ENCODE data around the gene CYGB. TPM values are rescaled to one million over a fixed set of nuclear protein-coding genes. Genes with fewer than 3 reads are reported as not detected.
A peak's percentile ranks its signal among the peaks of the same experiment; 100 is the strongest.

The CYGB gene
- polyA plus RNA-seq, 1 of the 3 experiments (the other 2 are of a cell fraction): 1.7 TPM

DNA sequence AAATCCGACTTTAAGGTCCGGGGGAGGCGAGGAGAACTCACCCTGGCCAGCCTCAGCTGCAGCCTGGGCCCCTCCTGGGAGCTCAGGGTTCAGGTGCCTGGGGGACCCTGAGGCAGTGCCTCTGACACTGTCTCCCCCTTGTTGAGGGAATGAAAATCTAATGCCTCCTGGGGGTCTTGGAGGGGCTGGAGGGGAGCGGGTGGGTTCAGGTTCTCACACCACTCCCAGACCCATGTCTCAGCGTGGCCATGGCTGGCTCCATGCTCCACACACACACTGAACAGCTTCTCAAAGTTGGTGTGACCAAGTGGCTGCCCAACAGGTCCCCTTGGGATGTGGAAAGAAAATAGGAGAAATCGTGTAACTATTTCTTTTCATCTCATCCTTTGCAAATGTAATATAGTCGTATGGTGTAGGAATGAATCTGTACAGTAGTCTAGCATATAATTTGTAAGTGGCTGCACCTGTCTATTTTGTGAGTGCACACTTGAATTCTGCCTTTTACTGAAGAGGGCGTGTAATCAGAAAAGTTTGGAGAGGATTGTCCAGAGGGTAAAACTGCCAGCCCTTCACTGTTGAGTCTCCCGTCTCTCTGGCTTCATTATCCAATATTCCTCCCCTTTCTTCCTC, 1.5 kb upstream of the CYGB start (continued):
- no peak for TF ChIP-seq CTCF (IDR thresholded peaks at IDR 0.05)

DNA sequence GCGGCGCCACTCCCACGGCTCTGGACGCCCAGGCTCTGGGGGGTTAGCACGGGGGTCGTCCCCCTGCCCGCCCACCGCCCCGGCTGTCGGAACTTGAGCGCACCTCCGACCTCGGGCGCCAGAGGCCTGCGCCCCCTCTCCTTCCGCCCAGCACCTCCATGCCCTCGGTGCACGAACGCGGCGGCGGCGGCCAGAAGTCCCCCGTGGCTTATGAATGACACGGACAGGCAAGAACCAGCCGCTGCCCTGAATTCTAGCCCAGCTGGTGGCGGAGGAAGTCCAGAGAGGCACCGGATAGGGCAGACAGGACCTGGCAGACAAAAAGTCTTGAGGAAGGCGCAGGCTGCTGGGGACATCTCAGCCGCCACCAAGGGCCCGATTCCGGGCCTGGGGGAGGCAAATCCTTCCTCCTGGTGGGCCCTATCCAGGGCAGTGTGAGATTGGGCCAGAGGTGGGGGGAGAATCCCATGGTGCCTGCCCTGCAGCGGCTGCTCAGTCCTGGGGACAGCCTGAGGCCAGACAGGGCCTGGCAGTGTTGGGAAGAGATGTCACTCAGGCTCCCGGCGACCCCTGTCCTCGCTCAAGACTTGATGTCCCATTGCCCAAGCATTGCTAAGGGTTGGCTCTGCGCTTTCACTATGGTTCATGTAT, 897 bp upstream of the CYGB start:
- Histone ChIP-seq H4K20me1 (ENCODE audit: insufficient read depth) (no peaks in the 10 kb centered on the region), H3K36me3 (replicated peaks in 1 of 2; ENCODE audit: control insufficient read depth in 1 of 2, insufficient read depth in 2 of 2, low read length in 1 of 2) (no peaks in the 10 kb centered on the region), H3K9me2 (no peaks in the 10 kb centered on the region), H2AFZ (ENCODE audit: low read depth) (no peak overlapping the region), H3K9me3 (no peaks in the 10 kb centered on the region), H3K79me2 (ENCODE audit: insufficient read depth) (no peaks in the 10 kb centered on the region), H3K4me3 (ENCODE audit: low read depth in 2 of 2, low read length in 1 of 2) (peak overlapping the region in 1 of 2 experiments; percentile 54; a peak in 2 of 4 replicates), H3K27me3 (ENCODE audit: insufficient read depth) (peaks cover 48% of the 10 kb centered on the region), H3K27ac (ENCODE audit: low read depth in 2 of 2, low read length in 1 of 2) (peak overlapping the region in 1 of 2 experiments; percentile 99; a peak in 2 of 4 replicates), H3K9ac (no peak overlapping the region), H3K4me2 (no peak overlapping the region), H3F3A (replicated peaks; ENCODE audit: insufficient read depth) (peaks cover 3% of the 10 kb centered on the region), H3K4me1 (ENCODE audit: control insufficient read depth in 1 of 2, insufficient read depth in 2 of 2, low read depth in 1 of 2, low read length in 1 of 2) (peaks cover 0 to 81% of the 10 kb centered on the region in 2 experiments; a peak in 2 of 4 replicates)
- peak; percentile 63 for DNase-seq
- CTCF ChIA-PET: interaction anchor here (0.5 to 15.7 kb wide), 7 partner anchors 3 to 142 kb away, joined by 3 to 679 read pairs (median 29); partner anchors contain the start of genes CYGB and PRCD
- 59% methylated on average over 31 of the region's 37 CpGs for WGBS (ENCODE audit: low lambda C conversion rate)
- POLR2A ChIA-PET: interaction anchor here (1.1 kb wide), 1 partner anchor 15 kb away, joined by 4 read pairs; no protein-coding TSS in a partner anchor
- TF ChIP-seq MAX (IDR thresholded peaks at IDR 0.05; ENCODE audit: low read depth) (no peak), REST (IDR thresholded peaks at IDR 0.05; ENCODE audit: low read depth, low read length) (no peak), RXRA (IDR thresholded peaks at IDR 0.05; ENCODE audit: borderline replicate concordance, low read depth) (no peak), EP300 (IDR thresholded peaks at IDR 0.05; ENCODE audit: borderline replicate concordance in 1 of 2, low read depth in 1 of 2, low read length in 1 of 2) (no peak), NFIC (IDR thresholded peaks at IDR 0.05; ENCODE audit: borderline replicate concordance) (no peak), RFX5 (IDR thresholded peaks at IDR 0.05; ENCODE audit: low read length) (no peak), GABPA (IDR thresholded peaks at IDR 0.05; ENCODE audit: low read depth) (no peak), RAD21 (IDR thresholded peaks at IDR 0.05; ENCODE audit: low read length) (no peak), MXI1 (IDR thresholded peaks at IDR 0.05; ENCODE audit: low read depth, low read length) (no peak), FOXM1 (IDR thresholded peaks at IDR 0.05; ENCODE audit: low read depth) (no peak), POLR2AphosphoS5 (IDR thresholded peaks at IDR 0.05; ENCODE audit: low read depth, low read length) (no peak), SMC3 (IDR thresholded peaks at IDR 0.05; ENCODE audit: low read depth, low read length) (no peak), CHD2 (IDR thresholded peaks at IDR 0.05; ENCODE audit: low read length, partially characterized antibody) (no peak), GATA2 (CRISPR knock-in tag; IDR thresholded peaks at IDR 0.05) (no peak)
- TF ChIP-seq, protein P1, sequence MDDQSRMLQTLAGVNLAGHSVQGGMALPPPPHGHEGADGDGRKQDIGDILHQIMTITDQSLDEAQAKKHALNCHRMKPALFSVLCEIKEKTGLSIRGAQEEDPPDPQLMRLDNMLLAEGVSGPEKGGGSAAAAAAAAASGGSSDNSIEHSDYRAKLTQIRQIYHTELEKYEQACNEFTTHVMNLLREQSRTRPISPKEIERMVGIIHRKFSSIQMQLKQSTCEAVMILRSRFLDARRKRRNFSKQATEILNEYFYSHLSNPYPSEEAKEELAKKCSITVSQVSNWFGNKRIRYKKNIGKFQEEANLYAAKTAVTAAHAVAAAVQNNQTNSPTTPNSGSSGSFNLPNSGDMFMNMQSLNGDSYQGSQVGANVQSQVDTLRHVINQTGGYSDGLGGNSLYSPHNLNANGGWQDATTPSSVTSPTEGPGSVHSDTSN (IDR thresholded peaks at IDR 0.05): no peak
- TF ChIP-seq, protein P2, sequence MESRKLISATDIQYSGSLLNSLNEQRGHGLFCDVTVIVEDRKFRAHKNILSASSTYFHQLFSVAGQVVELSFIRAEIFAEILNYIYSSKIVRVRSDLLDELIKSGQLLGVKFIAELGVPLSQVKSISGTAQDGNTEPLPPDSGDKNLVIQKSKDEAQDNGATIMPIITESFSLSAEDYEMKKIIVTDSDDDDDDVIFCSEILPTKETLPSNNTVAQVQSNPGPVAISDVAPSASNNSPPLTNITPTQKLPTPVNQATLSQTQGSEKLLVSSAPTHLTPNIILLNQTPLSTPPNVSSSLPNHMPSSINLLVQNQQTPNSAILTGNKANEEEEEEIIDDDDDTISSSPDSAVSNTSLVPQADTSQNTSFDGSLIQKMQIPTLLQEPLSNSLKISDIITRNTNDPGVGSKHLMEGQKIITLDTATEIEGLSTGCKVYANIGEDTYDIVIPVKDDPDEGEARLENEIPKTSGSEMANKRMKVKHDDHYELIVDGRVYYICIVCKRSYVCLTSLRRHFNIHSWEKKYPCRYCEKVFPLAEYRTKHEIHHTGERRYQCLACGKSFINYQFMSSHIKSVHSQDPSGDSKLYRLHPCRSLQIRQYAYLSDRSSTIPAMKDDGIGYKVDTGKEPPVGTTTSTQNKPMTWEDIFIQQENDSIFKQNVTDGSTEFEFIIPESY (IDR thresholded peaks at IDR 0.05; ENCODE audit: borderline replicate concordance, low read depth): no peak

Measured in SK-N-SH (cell line).